WERI-Rb-1 (cell line): ENCODE data around the gene U2SURP.

Experiments used
- DNase-seq: peaks from one replicate; pipeline ENCODE4 v3.0.0-alpha.2; 2020
- H3K27ac ChIP-seq: fragments of 250-450 bp; sonication (Bioruptor Pico); 2 replicates; pipeline ENCODE4 v1.5.1; 2020; ENCODE audit warnings: mild to moderate bottlenecking, moderate library complexity
- H3K27me3 ChIP-seq: fragments of 250-450 bp; sonication (Bioruptor Pico); 2 replicates; pipeline ENCODE4 v1.5.1; 2021; ENCODE audit warnings: mild to moderate bottlenecking, low read depth, moderate library complexity; ENCODE audit not compliant: insufficient read depth, severe bottlenecking
- H3K36me3 ChIP-seq: fragments of 250-450 bp; sonication (Bioruptor Pico); 2 replicates; pipeline ENCODE4 v1.5.1; 2020; ENCODE audit warnings: mild to moderate bottlenecking, moderate library complexity
- H3K4me3 ChIP-seq: 2 replicates; pipeline ENCODE4 v1.5.1; 2011; ENCODE audit warnings: low read depth, mild to moderate bottlenecking, control low read depth, low read length
- H3K9me3 ChIP-seq: fragments of 250-450 bp; sonication (Bioruptor Pico); 2 replicates; pipeline ENCODE4 v1.5.1; 2021; ENCODE audit warnings: mild to moderate bottlenecking, moderate library complexity; ENCODE audit not compliant: severe bottlenecking
- CTCF ChIP-seq: IDR thresholded peaks from 2 replicates; pipeline ENCODE4 v1.5.1; 2011; ENCODE audit warnings: low read depth, mild to moderate bottlenecking, control low read depth, inconsistent platforms, low read length

U2SURP gene

DNA sequence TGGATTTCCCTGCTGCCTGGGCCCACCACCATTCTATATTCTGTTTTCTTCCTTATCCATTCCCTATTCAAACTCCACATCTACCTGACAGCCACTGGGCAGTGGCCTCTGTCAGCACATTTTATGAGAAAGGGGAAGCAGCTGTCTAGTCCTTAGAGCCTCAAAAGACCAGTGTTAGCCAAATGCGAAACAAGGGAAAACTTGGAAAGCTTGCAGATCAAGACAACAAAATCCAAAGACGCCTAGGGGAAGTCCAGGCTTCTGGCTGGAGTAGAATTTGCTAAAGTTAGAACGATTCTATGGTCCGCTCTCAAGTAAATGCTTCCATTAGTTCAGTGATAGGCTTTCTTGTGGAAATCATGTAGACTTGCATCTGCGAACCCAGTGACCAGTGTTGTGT, 78.8 kb downstream of the U2SURP start:
- H3K4me3 ChIP-seq, result no peak overlapping the region

DNA sequence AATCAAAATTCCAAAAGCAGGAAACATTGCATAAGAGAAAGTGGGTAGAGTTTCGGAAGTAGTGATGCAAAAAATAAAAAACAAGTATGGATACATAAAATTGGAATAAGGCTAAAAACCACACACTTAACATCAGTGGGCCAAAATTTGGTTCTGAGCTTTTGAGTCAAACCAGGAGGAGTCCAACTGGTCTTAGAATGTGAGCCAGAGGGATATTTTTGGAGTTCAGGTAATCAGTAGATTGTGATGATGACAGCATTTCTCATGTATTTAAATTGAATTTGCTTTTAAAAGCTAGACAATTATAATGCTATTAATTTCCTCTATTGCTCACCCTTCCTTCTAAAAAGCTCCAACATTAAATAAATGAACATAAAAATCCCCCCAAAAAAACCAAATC, 80.0 kb downstream of the U2SURP start:
- Histone ChIP-seq H3K27ac (no peak overlapping the region), H3K27me3 (no peaks in the 10 kb centered on the region), H3K4me3 (no peak overlapping the region), H3K36me3 (no peaks in the 10 kb centered on the region), H3K9me3 (no peaks in the 10 kb centered on the region)
- no peak for TF ChIP-seq CTCF
- no peak for DNase-seq

More for the DNA sequence above, 78.8 kb downstream of the U2SURP start:
- no peak for DNase-seq
- H3K9me3 ChIP-seq, result no peaks in the 10 kb centered on the region
- no peak overlapping the region for H3K27ac ChIP-seq
- no peaks in the 10 kb centered on the region for H3K36me3 ChIP-seq
- no peaks in the 10 kb centered on the region for H3K27me3 ChIP-seq
- TF ChIP-seq CTCF, result no peak

DNA sequence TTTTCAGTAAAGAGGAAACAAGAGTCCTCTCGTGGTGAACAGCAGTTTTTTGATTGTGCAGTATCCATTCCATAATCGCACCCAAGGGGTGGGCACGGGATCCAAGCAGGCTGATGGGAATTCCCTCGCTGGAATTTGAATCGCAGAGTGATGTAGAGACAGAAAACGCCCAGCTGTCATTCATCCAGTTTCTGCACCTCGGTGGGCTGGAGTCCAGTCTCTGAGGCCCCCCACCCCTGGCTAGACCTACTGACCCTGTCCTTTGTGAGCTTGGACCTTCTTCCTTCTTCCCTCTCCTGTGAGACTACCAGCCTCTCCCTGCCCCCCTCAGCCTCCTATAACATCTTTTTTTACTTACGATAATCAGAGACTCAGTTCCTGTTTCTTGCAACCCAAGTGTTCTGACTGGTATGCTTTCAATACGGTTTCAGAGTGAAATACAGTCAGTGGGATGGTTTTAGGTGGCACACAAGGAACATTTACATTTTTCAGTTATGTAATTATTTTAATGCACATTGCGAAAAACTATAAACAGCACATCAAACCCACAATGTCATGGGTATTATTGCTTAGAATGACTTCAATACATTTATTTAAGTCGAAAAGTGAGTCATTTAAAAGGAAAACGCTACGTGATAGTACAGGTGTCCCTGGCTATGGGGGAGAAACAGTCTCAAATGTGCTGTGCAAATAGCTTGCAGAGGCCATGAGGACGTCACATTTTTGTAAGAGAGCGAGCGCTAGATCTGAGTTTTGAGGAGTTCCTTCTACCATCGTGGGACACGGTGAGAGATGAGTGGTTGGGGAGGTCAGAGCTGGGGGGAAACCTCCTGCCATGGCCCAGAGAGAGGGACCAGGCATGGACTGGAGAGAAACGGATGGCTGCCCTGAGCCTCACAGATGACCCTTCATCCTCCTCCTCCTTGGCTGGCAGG, 80.7 kb downstream of the U2SURP start:
- no peak for DNase-seq
- Histone ChIP-seq H3K4me3 (no peak overlapping the region), H3K9me3 (no peaks in the 10 kb centered on the region)

GRCh38 chr3:143083781-143084180, 82.4 kb downstream of the U2SURP start:
- TF ChIP-seq CTCF, result no peak
- DNase-seq, result no peak
- no peaks in the 10 kb centered on the region for H3K36me3 ChIP-seq
- H3K27me3 ChIP-seq, result no peaks in the 10 kb centered on the region
- no peaks in the 10 kb centered on the region for H3K9me3 ChIP-seq
- H3K27ac ChIP-seq, result no peak overlapping the region
- H3K4me3 ChIP-seq, result no peak overlapping the region

More for the DNA sequence above, 80.7 kb downstream of the U2SURP start:
- no peak for TF ChIP-seq CTCF
- no peaks in the 10 kb centered on the region for H3K27me3 ChIP-seq
- no peak overlapping the region for H3K27ac ChIP-seq
- no peaks in the 10 kb centered on the region for H3K36me3 ChIP-seq

DNA sequence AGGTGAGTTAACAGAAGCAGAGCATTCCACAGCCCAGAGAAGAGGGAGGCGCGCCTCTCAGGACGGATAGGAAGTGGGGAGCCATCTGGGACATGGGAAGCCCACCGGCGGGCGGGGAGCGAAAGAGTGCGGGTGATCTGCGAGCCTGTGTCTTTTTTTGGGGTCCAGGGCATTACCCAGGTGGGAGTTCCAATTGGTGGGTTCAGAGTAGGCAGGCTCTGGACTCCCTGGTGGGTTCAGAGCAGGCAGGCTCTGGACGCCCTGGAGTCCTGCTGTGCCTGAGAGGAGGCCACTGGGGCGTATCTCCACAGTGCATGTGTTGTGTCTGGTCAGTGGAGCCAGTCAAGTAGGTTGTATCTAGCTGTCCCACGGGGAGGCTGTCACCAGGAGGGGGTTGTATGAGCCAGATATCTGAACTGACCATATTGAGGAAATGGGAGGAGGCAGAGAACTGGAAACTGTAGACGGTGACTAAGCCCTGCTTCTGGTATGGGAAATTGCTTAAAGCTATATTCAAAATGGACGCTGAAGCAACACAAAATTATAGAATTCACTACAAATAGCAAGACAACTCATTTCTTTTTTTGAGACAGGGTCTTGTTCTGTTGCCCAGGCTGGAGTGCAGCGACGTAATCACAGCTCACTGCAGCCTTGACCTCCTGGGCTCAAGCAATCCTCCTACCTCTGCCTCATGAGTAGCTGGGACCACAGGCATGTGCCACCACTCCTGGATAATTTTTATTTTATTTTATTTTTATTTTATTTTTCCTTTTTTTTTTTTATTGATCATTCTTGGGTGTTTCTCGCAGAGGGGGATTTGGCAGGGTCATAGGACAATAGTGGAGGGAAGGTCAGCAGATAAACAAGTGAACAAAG, 83.7 kb downstream of the U2SURP start:
- DNase-seq, result no peak
- H3K27ac ChIP-seq, result no peak overlapping the region
- no peaks in the 10 kb centered on the region for H3K9me3 ChIP-seq
- H3K4me3 ChIP-seq, result no peak overlapping the region
- no peak for TF ChIP-seq CTCF
- H3K27me3 ChIP-seq, result no peaks in the 10 kb centered on the region
- H3K36me3 ChIP-seq, result no peaks in the 10 kb centered on the region
